Neutrophil (primary cell): ENCODE data around the gene TMEM221.

Source experiments
- H3K27ac ChIP-seq: fragments of 200-600 bp; sonication (generic); 2 replicates; pipeline ENCODE4 v1.5.1; 2016; ENCODE audit warnings: mild to moderate bottlenecking, moderate library complexity
- H3K27me3 ChIP-seq: fragments of 200-600 bp; sonication (generic); 2 replicates; pipeline ENCODE4 v1.6.0; 2016; ENCODE audit warnings: mild to moderate bottlenecking
- H3K36me3 ChIP-seq: fragments of 200-600 bp; sonication (generic); 2 replicates; pipeline ENCODE4 v1.5.1; 2017
- H3K4me1 ChIP-seq, 2 experiments: fragments of 200-600 bp in 1 of 2; sonication (generic) in 1 of 2; 1 replicate in 1 of 2; 2 replicates in 1 of 2; pipeline versions ENCODE4 v1.5.1 to v1.6.1; 2013 to 2016; ENCODE audit warnings: low read depth in 1 of 2, low read length in 1 of 2, mild to moderate bottlenecking in 1 of 2, moderate library complexity in 1 of 2; ENCODE audit not compliant: control insufficient read depth in 1 of 2, insufficient read depth in 1 of 2
- H3K4me3 ChIP-seq, 2 experiments: fragments of 200-600 bp in 1 of 2; sonication (generic) in 1 of 2; 1 replicate in 1 of 2; 2 replicates in 1 of 2; pipeline ENCODE4 v1.5.1; 2013 to 2016; ENCODE audit warnings: low read depth in 1 of 2, low read length in 1 of 2, mild to moderate bottlenecking in 1 of 2, moderate library complexity in 1 of 2
- H3K9me3 ChIP-seq: fragments of 200-600 bp; sonication (generic); 2 replicates; pipeline ENCODE4 v1.5.1; 2016
- TF ChIP-seq, protein P1 (sequence below): fragments of 200-600 bp; sonication (generic); IDR thresholded peaks from 2 replicates; pipeline ENCODE4 v1.5.1; 2016; ENCODE audit warnings: antibody characterized with exemption

The TMEM221 gene

DNA sequence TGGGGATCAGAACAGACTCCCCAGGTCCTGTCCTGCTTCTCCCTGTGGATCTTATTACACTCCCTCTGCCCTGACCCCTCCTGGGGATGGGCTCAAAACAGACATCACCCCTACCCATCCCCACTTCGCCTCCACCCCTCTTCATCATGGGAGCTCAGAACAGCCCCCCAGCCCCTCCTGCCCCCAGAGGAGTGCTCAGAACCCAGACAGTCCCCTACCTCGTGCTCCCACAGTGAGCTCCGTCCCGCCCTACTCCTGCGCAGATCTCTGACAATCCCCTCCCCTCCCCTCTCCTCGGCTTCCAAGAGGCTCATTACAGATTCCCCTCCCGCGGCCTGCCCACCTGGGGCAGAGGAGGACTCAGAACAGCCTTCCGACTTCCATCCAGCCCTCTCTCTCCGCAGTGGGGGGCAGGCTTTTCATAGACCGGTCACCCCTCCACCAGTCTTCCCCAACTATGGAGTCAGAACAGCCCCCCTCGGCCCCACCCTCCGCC, 6.2 kb upstream of the TMEM221 start:
- Histone ChIP-seq H3K36me3 (no peaks in the 10 kb centered on the region), H3K4me3 (no peak overlapping the region), H3K27me3 (peaks cover 84% of the 10 kb centered on the region), H3K27ac (no peak overlapping the region), H3K4me1 (no peaks in the 10 kb centered on the region), H3K9me3 (no peaks in the 10 kb centered on the region)
- TF ChIP-seq, protein P1, sequence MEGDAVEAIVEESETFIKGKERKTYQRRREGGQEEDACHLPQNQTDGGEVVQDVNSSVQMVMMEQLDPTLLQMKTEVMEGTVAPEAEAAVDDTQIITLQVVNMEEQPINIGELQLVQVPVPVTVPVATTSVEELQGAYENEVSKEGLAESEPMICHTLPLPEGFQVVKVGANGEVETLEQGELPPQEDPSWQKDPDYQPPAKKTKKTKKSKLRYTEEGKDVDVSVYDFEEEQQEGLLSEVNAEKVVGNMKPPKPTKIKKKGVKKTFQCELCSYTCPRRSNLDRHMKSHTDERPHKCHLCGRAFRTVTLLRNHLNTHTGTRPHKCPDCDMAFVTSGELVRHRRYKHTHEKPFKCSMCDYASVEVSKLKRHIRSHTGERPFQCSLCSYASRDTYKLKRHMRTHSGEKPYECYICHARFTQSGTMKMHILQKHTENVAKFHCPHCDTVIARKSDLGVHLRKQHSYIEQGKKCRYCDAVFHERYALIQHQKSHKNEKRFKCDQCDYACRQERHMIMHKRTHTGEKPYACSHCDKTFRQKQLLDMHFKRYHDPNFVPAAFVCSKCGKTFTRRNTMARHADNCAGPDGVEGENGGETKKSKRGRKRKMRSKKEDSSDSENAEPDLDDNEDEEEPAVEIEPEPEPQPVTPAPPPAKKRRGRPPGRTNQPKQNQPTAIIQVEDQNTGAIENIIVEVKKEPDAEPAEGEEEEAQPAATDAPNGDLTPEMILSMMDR, result no peak

DNA sequence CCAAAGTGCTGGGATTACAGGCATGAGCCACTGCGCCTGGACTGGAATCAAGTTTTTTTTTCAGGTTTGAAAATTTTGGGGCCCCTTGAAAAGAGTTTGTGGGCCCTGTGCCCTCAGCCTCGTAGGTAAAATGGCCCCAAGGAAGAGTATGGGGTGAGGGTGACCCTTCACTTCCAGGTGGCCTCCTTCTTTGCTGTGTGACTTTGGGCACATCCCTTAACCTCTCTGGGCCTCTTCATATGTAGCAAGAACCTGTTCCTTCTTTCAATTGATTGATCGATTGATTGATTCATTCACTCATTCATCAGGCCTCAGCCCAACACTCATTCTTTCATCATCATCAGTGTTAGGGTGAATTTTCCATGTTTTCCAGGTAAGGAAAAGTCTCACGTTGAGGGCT, 3.4 kb upstream of the TMEM221 start:
- no peak overlapping the region for H3K4me3 ChIP-seq
- H3K9me3 ChIP-seq, result no peaks in the 10 kb centered on the region
- TF ChIP-seq, protein P1, result no peak
- H3K27me3 ChIP-seq, result peaks cover 96% of the 10 kb centered on the region
- peaks cover 0 to 5% of the 10 kb centered on the region in 2 experiments for H3K4me1 ChIP-seq
- H3K27ac ChIP-seq, result no peak overlapping the region
- no peaks in the 10 kb centered on the region for H3K36me3 ChIP-seq

DNA sequence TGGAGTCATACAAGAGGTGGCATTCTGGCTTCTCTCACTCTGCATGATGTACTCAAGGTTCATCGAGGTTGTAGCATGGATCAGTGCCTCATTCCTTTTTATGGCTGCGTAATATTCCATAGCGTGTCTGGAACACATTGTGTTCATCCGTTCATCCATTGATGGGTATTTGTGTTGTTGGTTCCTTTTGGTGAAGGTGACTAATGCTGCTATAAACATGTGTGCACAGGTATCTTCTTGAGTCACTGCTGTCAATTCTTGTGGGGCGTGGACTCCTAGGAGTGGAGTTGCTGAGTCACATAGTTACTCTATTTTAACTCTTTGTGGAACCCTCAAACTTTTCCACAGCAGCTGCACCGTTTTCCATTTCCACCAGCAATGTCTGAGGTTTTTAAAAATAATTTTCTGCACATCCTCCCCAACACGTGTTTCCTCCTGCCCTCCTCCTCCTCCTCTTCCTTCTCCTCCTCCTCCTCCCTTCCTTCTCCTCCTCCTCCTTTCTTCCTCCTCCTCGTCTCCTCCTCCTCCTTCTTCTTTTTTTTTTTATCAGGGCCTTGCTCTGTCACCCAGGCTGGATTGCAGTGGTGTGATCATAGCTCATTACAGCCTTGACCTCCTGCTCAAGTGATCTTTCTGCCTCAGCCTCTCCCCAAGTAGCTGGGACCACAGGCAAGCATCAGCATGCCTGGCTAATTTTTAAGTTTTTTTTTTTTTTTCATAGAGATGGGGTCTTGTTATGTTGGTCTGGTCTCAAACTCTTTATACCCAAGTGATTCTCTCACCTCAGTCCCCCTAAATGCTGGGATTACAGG, 2.0 kb upstream of the TMEM221 start:
- no peak overlapping the region for H3K27ac ChIP-seq
- TF ChIP-seq, protein P1, result no peak
- H3K4me1 ChIP-seq, result peaks cover 0 to 5% of the 10 kb centered on the region in 2 experiments
- no peaks in the 10 kb centered on the region for H3K9me3 ChIP-seq
- H3K36me3 ChIP-seq, result no peaks in the 10 kb centered on the region
- peaks cover 96% of the 10 kb centered on the region for H3K27me3 ChIP-seq
- no peak overlapping the region for H3K4me3 ChIP-seq

GRCh38 chr19:17447704-17448130, 751 bp downstream of the TMEM221 start:
- H3K4me3 ChIP-seq, result no peak overlapping the region
- H3K36me3 ChIP-seq, result no peaks in the 10 kb centered on the region
- peaks cover 0 to 5% of the 10 kb centered on the region in 2 experiments for H3K4me1 ChIP-seq
- H3K27me3 ChIP-seq, result peaks cover 78% of the 10 kb centered on the region
- TF ChIP-seq, protein P1, result no peak
- H3K9me3 ChIP-seq, result no peaks in the 10 kb centered on the region
- H3K27ac ChIP-seq, result no peak overlapping the region

- no peaks in the 10 kb centered on the region for H3K9me3 ChIP-seq
- H3K27me3 ChIP-seq, result peaks cover 59% of the 10 kb centered on the region
- no peak overlapping the region for H3K27ac ChIP-seq
- no peak overlapping the region for H3K4me3 ChIP-seq
- no peaks in the 10 kb centered on the region for H3K36me3 ChIP-seq
- peaks cover 0 to 5% of the 10 kb centered on the region in 2 experiments for H3K4me1 ChIP-seq
- TF ChIP-seq, protein P1, result no peak
These were observed 2.8 kb downstream of the TMEM221 start for GRCh38 chr19:17445526-17446165.
